GM19099 (cell line): ENCODE measurements around the gene PAH.

Source experiments
- POLR2A ChIP-seq: IDR thresholded peaks from 3 replicates; pipeline ENCODE4 v1.6.1; 2011; ENCODE audit warnings: low read depth; ENCODE audit not compliant: insufficient read length; ENCODE audit errors: extremely low read depth

Gene PAH

DNA sequence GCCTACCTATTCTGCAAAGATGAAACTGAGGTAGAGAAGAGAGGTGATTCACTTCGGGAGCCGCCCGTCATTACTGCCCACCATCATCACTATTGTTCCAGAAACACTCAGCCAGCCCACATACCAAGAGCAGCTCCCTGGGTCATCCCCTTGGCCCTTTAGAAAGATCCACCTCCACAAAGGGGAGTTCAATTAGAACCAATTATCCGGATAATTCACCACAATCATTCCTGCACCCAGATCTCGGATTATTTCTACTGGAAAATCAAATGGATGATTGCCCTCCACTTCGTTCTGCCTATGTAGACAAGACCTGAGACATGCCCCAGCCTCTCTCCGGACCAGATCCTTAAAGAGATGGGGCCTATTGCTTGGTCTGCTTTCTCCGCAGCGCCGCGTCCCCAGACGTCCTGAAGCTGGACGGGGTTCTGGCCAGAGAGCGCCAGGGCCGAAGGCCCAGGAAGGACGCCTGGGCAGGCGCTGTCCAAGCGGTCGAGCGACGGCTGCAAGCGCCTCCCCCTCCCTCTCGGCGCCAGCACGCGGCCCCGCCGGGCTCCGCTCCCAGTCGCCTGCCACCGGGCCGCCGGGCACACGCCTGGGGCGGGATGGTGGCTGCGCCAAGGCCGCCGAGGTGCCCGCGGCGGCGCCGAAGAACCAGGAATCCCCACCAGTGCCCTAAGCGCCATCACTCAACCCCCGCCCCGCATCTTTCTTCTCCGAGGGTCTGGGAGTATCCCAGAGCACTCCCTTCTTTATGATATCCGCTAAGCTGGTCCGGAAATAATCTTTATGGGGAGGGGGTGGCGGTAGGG is 39.1 kb upstream of the PAH start:
- TF ChIP-seq POLR2A: no peak

DNA sequence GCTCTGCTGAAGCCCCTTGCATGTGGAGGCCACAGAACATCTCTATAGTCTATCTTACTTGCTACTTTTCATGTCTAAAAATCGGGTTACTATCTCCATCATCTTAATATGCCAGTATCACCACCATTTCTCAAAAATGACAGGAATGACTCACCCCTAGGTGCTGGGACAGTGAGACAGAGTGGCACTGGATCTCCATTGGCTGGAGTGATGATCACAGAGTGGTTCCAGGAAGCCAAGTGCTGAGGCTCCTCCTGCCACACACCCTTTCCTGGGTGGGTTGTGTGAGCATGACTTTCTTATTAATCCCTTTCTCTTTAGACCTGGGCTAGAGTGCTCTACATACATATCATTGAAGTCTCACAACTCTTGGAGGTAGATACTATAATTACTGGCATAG is 37.1 kb upstream of the PAH start:
- no peak for TF ChIP-seq POLR2A

GRCh38 chr12:102953221-102953620 is 36.2 kb upstream of the PAH start:
- TF ChIP-seq POLR2A: no peak

DNA sequence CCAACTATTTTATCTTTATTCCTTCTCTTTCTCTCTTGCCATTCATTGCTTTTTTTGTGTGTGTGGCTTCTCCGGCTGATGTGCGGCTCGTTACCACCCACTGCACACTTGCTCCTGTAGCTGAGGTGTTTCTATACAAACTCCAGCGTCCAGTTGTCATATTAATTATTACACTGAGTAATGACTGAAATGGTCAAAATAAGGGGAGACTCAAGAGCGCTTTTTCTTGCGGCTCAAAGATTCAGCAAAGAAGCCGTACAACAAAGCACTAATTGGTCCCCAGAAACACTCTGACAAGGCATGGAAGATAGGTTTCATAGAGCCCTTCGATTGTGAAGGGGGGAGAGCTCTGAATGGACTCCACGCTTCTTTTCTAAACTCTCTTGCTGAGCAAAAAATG is 34.8 kb upstream of the PAH start:
- no peak for TF ChIP-seq POLR2A

- no peak for TF ChIP-seq POLR2A
Measured at GRCh38 chr12:102950950-102951619, 34.0 kb upstream of the PAH start.

- no peak for TF ChIP-seq POLR2A
Measured at GRCh38 chr12:102950107-102950949, 33.3 kb upstream of the PAH start.

GRCh38 chr12:102948941-102949352 is 31.9 kb upstream of the PAH start:
- TF ChIP-seq POLR2A: no peak

GRCh38 chr12:102946042-102946441 is 29.0 kb upstream of the PAH start:
- TF ChIP-seq POLR2A: no peak

GRCh38 chr12:102939670-102940222 is 22.7 kb upstream of the PAH start:
- TF ChIP-seq POLR2A: no peak

DNA sequence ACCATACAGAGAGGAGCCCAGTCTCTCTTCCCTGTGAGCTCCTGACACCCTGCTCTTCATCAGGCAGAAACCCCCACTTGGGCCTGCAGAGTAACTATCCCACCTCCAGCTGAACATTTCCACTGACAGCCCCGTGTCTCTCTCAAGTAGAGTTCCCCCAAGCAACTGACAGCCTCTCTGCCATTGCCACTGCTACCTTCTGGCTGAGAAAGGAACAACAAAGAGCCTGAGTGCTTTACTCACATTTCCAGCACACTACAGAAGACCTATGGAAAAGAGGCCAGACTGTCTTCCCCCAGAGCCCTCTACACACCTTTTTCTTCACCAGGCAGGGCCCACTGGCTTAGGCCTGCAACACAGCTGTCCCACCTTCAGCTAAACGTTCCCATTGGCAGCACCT is 22.0 kb upstream of the PAH start:
- TF ChIP-seq POLR2A: no peak

DNA sequence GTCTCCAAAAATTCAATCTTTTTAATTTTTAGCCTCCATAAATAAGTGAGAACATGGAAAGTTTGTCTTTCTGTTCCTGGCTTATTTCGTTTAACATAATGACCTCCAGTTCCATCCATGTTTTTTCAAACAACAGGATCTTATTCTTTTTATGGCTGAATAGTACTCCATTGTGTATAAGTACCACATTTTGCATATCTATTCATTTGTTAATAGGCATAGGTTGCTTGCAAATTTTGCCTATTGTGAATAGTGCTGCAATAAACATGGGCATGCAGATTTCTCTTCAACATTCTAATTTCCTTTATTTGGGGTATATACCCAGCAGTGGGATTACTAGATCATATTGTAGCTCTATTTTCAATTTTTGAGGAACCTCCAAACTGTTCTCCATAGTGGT is 16.1 kb upstream of the PAH start:
- no peak for TF ChIP-seq POLR2A

DNA sequence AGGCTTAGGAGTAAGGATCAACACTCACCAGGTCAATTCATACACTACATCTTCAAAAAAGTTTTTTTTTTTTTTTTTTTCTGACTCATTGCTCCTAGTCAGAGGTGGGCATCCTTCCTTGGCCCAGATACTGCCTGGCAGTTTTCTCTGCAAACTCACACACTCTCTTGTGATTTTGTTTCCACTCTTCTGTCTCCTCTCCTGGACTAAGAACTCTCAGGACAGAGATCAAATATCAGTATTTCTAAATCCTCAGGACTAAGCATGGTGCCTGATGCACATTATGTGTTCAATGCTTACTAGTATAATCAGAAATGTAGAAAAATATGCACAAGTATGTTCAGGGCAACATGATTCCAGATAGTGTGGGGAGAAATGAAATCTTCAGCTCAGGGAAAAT is 10.2 kb upstream of the PAH start:
- TF ChIP-seq POLR2A: no peak

DNA sequence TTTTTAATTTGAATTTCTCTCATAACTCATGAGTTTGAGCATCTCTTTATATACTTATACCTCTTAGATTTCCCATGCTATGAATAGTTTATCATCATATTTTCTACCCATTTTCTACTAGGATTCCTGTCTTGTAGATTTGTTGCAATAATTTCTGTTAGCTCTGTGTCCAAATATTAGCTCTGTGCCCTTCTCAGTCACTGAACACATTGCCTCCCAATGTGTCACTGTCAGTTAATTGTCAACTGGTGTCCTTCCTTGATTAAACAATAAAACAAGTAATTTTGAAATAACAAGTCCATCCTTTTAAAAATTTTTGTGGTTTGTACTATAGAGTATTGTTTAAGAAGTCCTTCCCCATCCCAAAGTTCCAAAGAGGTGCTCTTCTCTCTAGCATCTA is 4.2 kb upstream of the PAH start:
- no peak for TF ChIP-seq POLR2A

- no peak for TF ChIP-seq POLR2A
Measured at GRCh38 chr12:102920271-102920670, 3.2 kb upstream of the PAH start.

DNA sequence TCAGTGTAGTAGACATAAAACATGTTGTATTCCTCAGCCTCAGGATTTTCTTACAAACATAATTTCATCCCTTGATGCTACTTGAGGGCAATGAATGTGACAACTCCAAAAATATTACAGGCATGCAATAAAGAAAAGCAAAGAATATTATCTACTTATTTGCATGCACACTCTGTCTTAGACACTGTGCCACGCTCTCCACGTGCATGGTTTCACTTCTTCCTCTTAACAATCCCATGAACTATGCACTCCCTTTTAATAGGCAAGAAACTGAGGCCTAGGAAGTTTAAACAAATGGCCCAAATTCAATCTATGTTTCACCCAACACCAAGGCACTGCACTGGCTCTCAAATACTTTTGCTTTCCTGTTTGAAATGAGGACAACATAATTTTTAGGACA is 1.8 kb upstream of the PAH start:
- TF ChIP-seq POLR2A: no peak
